ENCODE measurements around the gene OTUD1.

DNA sequence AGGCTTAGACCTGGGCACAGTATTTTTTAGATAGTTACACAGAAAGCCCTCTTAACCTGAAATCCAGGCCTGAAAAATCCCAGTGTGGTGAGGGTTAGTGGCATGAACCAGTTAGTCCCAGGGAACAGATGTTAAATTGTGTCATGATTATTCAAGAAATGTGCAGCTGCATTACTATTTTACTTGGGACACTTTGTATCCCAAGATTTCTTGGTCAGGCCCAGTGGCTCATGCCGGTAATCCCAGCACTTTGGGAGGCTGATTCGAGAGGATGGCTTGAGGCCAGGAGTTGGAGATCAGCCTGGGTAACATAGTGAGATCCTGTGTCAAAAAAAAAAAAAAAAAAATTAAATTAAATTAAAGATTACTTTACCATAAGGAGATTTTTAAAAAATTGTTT is 36.0 kb upstream of the OTUD1 start:
- TF ChIP-seq, protein P1, sequence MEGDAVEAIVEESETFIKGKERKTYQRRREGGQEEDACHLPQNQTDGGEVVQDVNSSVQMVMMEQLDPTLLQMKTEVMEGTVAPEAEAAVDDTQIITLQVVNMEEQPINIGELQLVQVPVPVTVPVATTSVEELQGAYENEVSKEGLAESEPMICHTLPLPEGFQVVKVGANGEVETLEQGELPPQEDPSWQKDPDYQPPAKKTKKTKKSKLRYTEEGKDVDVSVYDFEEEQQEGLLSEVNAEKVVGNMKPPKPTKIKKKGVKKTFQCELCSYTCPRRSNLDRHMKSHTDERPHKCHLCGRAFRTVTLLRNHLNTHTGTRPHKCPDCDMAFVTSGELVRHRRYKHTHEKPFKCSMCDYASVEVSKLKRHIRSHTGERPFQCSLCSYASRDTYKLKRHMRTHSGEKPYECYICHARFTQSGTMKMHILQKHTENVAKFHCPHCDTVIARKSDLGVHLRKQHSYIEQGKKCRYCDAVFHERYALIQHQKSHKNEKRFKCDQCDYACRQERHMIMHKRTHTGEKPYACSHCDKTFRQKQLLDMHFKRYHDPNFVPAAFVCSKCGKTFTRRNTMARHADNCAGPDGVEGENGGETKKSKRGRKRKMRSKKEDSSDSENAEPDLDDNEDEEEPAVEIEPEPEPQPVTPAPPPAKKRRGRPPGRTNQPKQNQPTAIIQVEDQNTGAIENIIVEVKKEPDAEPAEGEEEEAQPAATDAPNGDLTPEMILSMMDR (IDR thresholded peaks at IDR 0.05), result no peak
- TF ChIP-seq POLR2A (IDR thresholded peaks at IDR 0.05), result no peak
